HG02938 (cell line): ENCODE results near the gene HPX.

Experiments
- ATAC-seq: cut with Tn5 transposase; IDR thresholded peaks from one replicate; pipeline ENCODE4 v1.9.1; 2021; ENCODE audit warnings: mild to moderate bottlenecking, moderate library complexity; ENCODE audit not compliant: unreplicated experiment

The HPX gene

GRCh38 chr11:6418557-6419008 lies 22.2 kb downstream of the HPX start:
- ATAC-seq = no peak

GRCh38 chr11:6417907-6418556 lies 22.8 kb downstream of the HPX start:
- ATAC-seq = peak; percentile 7

- ATAC-seq = no peak
Measured at GRCh38 chr11:6415797-6416196, 25.0 kb downstream of the HPX start.

- ATAC-seq = no peak
Measured at GRCh38 chr11:6414874-6415328, 25.9 kb downstream of the HPX start.

- ATAC-seq = no peak
Measured at GRCh38 chr11:6413791-6414201, 27.0 kb downstream of the HPX start.

- no peak for ATAC-seq
Measured at GRCh38 chr11:6411594-6412031, 29.2 kb downstream of the HPX start.

- no peak for ATAC-seq
Measured at GRCh38 chr11:6410695-6411430, 29.9 kb downstream of the HPX start.

- ATAC-seq = no peak
Measured at GRCh38 chr11:6406370-6406769, 34.4 kb downstream of the HPX start.

GRCh38 chr11:6405846-6406245 lies 34.9 kb downstream of the HPX start:
- ATAC-seq = no peak

- no peak for ATAC-seq
Measured at GRCh38 chr11:6405052-6405667, 35.6 kb downstream of the HPX start.

GRCh38 chr11:6404342-6405051 lies 36.3 kb downstream of the HPX start:
- no peak for ATAC-seq

GRCh38 chr11:6403539-6403938 lies 37.2 kb downstream of the HPX start:
- ATAC-seq = no peak

- ATAC-seq = peak; percentile 85
Measured at GRCh38 chr11:6402561-6402981, 38.2 kb downstream of the HPX start.

- ATAC-seq = peak; percentile 39
Measured at GRCh38 chr11:6402061-6402470, 38.7 kb downstream of the HPX start.

GRCh38 chr11:6401464-6401863 lies 39.3 kb downstream of the HPX start:
- ATAC-seq = no peak

GRCh38 chr11:6400431-6401345 lies 40.1 kb downstream of the HPX start:
- ATAC-seq = no peak

- no peak for ATAC-seq
Measured at GRCh38 chr11:6397636-6398035, 43.2 kb downstream of the HPX start.

GRCh38 chr11:6397156-6397555 lies 43.6 kb downstream of the HPX start:
- no peak for ATAC-seq

- ATAC-seq = no peak
Measured at GRCh38 chr11:6395470-6396060, 45.2 kb downstream of the HPX start.
